Measurements from ENCODE around the gene TRIP11. TPM values are rescaled to one million over a fixed set of nuclear protein-coding genes. Genes with fewer than 3 reads are reported as not detected.

TRIP11 gene
- total and polyA plus RNA-seq, 2 experiments from 2014 or later: 24.9 to 52.2 TPM

DNA sequence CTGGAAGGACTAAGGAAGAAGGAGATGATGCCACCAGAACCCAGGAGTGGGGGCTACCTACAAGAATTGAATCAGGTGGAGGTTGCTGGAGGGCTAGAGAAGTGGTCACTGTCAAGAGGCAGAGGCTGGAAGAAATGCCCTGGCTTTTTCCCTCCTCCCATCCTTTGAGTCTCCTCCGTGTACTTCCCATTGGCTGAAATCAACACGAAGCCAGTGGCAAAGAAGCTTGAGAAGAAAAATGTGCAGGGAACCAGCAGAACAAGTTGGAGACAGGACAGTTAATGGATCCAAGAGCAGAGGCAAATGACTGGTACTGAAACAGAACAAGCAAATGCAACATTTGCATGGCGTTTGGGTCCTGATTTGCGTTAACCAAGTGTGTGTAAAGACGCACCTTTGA, 83.2 kb downstream of the TRIP11 start:
- H3K4me3 ChIP-seq: no peak overlapping the region
- no peaks in the 10 kb centered on the region for H3F3A ChIP-seq (replicated peaks; ENCODE audit: low read depth)
- TF ChIP-seq EZH2phosphoT487 (IDR thresholded peaks at IDR 0.05; ENCODE audit: unreplicated experiment) (no peak), CREB1 (CRISPR knock-in tag; IDR thresholded peaks at IDR 0.05; ENCODE audit: low read depth) (no peak), ZNF114 (CRISPR knock-in tag; IDR thresholded peaks at IDR 0.05) (no peak), NANOG (IDR thresholded peaks at IDR 0.05; ENCODE audit: borderline replicate concordance) (no peak), ZNF331 (CRISPR knock-in tag; IDR thresholded peaks at IDR 0.05; ENCODE audit: low read depth) (no peak), POLR2AphosphoS5 (IDR thresholded peaks at IDR 0.05; ENCODE audit: low read depth) (no peak), STAT1 (IDR thresholded peaks at IDR 0.05; ENCODE audit: unreplicated experiment) (no peak), JUNB (IDR thresholded peaks at IDR 0.05; ENCODE audit: unreplicated experiment) (no peak), EZH2 (IDR thresholded peaks at IDR 0.05; ENCODE audit: low read depth, unreplicated experiment) (no peak)
- TF ChIP-seq, protein P1, sequence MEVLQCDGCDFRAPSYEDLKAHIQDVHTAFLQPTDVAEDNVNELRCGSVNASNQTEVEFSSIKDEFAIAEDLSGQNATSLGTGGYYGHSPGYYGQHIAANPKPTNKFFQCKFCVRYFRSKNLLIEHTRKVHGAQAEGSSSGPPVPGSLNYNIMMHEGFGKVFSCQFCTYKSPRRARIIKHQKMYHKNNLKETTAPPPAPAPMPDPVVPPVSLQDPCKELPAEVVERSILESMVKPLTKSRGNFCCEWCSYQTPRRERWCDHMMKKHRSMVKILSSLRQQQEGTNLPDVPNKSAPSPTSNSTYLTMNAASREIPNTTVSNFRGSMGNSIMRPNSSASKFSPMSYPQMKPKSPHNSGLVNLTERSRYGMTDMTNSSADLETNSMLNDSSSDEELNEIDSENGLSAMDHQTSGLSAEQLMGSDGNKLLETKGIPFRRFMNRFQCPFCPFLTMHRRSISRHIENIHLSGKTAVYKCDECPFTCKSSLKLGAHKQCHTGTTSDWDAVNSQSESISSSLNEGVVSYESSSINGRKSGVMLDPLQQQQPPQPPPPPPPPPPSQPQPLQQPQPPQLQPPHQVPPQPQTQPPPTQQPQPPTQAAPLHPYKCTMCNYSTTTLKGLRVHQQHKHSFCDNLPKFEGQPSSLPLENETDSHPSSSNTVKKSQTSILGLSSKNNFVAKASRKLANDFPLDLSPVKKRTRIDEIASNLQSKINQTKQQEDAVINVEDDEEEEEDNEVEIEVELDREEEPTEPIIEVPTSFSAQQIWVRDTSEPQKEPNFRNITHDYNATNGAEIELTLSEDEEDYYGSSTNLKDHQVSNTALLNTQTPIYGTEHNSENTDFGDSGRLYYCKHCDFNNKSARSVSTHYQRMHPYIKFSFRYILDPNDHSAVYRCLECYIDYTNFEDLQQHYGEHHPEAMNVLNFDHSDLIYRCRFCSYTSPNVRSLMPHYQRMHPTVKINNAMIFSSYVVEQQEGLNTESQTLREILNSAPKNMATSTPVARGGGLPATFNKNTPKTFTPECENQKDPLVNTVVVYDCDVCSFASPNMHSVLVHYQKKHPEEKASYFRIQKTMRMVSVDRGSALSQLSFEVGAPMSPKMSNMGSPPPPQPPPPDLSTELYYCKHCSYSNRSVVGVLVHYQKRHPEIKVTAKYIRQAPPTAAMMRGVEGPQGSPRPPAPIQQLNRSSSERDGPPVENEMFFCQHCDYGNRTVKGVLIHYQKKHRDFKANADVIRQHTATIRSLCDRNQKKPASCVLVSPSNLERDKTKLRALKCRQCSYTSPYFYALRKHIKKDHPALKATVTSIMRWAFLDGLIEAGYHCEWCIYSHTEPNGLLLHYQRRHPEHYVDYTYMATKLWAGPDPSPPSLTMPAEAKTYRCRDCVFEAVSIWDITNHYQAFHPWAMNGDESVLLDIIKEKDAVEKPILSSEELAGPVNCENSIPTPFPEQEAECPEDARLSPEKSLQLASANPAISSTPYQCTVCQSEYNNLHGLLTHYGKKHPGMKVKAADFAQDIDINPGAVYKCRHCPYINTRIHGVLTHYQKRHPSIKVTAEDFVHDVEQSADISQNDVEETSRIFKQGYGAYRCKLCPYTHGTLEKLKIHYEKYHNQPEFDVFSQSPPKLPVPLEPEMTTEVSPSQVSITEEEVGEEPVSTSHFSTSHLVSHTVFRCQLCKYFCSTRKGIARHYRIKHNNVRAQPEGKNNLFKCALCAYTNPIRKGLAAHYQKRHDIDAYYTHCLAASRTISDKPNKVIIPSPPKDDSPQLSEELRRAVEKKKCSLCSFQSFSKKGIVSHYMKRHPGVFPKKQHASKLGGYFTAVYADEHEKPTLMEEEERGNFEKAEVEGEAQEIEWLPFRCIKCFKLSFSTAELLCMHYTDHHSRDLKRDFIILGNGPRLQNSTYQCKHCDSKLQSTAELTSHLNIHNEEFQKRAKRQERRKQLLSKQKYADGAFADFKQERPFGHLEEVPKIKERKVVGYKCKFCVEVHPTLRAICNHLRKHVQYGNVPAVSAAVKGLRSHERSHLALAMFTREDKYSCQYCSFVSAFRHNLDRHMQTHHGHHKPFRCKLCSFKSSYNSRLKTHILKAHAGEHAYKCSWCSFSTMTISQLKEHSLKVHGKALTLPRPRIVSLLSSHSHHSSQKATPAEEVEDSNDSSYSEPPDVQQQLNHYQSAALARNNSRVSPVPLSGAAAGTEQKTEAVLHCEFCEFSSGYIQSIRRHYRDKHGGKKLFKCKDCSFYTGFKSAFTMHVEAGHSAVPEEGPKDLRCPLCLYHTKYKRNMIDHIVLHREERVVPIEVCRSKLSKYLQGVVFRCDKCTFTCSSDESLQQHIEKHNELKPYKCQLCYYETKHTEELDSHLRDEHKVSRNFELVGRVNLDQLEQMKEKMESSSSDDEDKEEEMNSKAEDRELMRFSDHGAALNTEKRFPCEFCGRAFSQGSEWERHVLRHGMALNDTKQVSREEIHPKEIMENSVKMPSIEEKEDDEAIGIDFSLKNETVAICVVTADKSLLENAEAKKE (CRISPR knock-in tag; IDR thresholded peaks at IDR 0.05): no peak
- TF ChIP-seq, protein P2, sequence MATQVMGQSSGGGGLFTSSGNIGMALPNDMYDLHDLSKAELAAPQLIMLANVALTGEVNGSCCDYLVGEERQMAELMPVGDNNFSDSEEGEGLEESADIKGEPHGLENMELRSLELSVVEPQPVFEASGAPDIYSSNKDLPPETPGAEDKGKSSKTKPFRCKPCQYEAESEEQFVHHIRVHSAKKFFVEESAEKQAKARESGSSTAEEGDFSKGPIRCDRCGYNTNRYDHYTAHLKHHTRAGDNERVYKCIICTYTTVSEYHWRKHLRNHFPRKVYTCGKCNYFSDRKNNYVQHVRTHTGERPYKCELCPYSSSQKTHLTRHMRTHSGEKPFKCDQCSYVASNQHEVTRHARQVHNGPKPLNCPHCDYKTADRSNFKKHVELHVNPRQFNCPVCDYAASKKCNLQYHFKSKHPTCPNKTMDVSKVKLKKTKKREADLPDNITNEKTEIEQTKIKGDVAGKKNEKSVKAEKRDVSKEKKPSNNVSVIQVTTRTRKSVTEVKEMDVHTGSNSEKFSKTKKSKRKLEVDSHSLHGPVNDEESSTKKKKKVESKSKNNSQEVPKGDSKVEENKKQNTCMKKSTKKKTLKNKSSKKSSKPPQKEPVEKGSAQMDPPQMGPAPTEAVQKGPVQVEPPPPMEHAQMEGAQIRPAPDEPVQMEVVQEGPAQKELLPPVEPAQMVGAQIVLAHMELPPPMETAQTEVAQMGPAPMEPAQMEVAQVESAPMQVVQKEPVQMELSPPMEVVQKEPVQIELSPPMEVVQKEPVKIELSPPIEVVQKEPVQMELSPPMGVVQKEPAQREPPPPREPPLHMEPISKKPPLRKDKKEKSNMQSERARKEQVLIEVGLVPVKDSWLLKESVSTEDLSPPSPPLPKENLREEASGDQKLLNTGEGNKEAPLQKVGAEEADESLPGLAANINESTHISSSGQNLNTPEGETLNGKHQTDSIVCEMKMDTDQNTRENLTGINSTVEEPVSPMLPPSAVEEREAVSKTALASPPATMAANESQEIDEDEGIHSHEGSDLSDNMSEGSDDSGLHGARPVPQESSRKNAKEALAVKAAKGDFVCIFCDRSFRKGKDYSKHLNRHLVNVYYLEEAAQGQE (IDR thresholded peaks at IDR 0.05; ENCODE audit: unreplicated experiment): no peak
- TF ChIP-seq, protein P3, sequence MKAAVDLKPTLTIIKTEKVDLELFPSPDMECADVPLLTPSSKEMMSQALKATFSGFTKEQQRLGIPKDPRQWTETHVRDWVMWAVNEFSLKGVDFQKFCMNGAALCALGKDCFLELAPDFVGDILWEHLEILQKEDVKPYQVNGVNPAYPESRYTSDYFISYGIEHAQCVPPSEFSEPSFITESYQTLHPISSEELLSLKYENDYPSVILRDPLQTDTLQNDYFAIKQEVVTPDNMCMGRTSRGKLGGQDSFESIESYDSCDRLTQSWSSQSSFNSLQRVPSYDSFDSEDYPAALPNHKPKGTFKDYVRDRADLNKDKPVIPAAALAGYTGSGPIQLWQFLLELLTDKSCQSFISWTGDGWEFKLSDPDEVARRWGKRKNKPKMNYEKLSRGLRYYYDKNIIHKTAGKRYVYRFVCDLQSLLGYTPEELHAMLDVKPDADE (IDR thresholded peaks at IDR 0.05): no peak
- TF ChIP-seq, protein P4, sequence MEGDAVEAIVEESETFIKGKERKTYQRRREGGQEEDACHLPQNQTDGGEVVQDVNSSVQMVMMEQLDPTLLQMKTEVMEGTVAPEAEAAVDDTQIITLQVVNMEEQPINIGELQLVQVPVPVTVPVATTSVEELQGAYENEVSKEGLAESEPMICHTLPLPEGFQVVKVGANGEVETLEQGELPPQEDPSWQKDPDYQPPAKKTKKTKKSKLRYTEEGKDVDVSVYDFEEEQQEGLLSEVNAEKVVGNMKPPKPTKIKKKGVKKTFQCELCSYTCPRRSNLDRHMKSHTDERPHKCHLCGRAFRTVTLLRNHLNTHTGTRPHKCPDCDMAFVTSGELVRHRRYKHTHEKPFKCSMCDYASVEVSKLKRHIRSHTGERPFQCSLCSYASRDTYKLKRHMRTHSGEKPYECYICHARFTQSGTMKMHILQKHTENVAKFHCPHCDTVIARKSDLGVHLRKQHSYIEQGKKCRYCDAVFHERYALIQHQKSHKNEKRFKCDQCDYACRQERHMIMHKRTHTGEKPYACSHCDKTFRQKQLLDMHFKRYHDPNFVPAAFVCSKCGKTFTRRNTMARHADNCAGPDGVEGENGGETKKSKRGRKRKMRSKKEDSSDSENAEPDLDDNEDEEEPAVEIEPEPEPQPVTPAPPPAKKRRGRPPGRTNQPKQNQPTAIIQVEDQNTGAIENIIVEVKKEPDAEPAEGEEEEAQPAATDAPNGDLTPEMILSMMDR (conservative IDR thresholded peaks at IDR 0.05; ENCODE audit: low read depth in 2 of 2): no peak
- H3K4me1 Mint-ChIP-seq: 0 out of 3 replicates have a peak, but pooled peaks cover 2% of the 10 kb centered on the region
- H3K36me3 Mint-ChIP-seq (ENCODE audit: low read depth): no peaks in the 10 kb centered on the region
- H3K4me3 Mint-ChIP-seq: no peak overlapping the region
- H3K4me2 ChIP-seq: no peak overlapping the region
- no peak overlapping the region for H3K27ac Mint-ChIP-seq
- H4K20me1 ChIP-seq (replicated peaks; ENCODE audit: insufficient read depth): no peaks in the 10 kb centered on the region
- ATAC-seq (no peak), DNase-seq (ENCODE audit: low spot score) (no peak)
- peak overlapping the region; percentile 38; the same call in 1 of the 2 replicates for H2AFZ ChIP-seq
- no peaks in the 10 kb centered on the region for H3K36me3 ChIP-seq (ENCODE audit: insufficient read depth)
- no peaks in the 10 kb centered on the region for H3K9me2 ChIP-seq (ENCODE audit: insufficient read depth)
- H3K27ac ChIP-seq (ENCODE audit: low read depth): no peak overlapping the region
- no peaks in the 10 kb centered on the region for H3K79me2 ChIP-seq (replicated peaks; ENCODE audit: insufficient read depth)
- no peaks in the 10 kb centered on the region for H3K9me3 Mint-ChIP-seq
- H3K27me3 ChIP-seq (ENCODE audit: insufficient read depth): no peaks in the 10 kb centered on the region
- H3K27me3 Mint-ChIP-seq (ENCODE audit: insufficient read depth, low read depth, poor library complexity): peaks cover 4% of the 10 kb centered on the region
- H3K4me1 ChIP-seq (ENCODE audit: insufficient read depth): no peaks in the 10 kb centered on the region

Data from GM23338 (cell line).